ENCODE measurements around the gene CDK16. TPM values are rescaled to one million over a fixed set of nuclear protein-coding genes. Genes with fewer than 3 reads are reported as not detected.

Gene CDK16
- polyA plus RNA-seq, 4 donors, result 48.9 to 75.8 (median 57.2) TPM

DNA sequence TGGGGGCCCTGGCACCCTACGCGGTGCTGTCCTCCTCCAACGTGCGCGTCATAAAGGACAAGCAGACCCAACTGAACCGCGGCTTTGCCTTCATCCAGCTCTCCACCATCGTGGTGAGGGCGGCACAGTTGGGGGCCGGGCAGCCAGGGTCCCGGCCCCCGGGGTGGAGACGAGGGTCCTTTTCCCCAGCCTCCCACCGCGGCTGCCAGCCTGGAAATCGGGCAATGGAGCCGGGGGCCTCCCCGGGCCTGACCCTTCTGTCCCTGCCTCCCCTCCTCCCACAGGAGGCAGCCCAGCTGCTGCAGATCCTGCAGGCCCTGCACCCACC lies 38.6 kb upstream of the CDK16 start:
- no peak overlapping the region for H3K27ac ChIP-seq (ENCODE audit: low read depth in 1 of 3, low read length in 2 of 3)
- H3K4me3 ChIP-seq (ENCODE audit: low read depth in 1 of 3, low read length in 3 of 3), result no peak overlapping the region
- peaks cover 6 to 83% (median 13%) of the 10 kb centered on the region in 3 donors for H3K36me3 ChIP-seq (ENCODE audit: control insufficient read depth in 3 of 3, insufficient read depth in 2 of 3, low read depth in 1 of 3, low read length in 3 of 3)
- H3K4me1 ChIP-seq (ENCODE audit: control insufficient read depth in 3 of 3, insufficient read depth in 2 of 3, low read depth in 1 of 3, low read length in 2 of 3), result no peaks in the 10 kb centered on the region
- no peaks in the 10 kb centered on the region for H3K27me3 ChIP-seq (ENCODE audit: control insufficient read depth in 3 of 3, insufficient read depth in 3 of 3, low read length in 3 of 3)
- no peak for FAIRE-seq
- 92 to 95% (median 93%) methylated on average over 15 to 18 of the region's 18 CpGs for WGBS, 3 donors
- DNase-seq, result no peak
- H3K9me3 ChIP-seq (ENCODE audit: control insufficient read depth in 2 of 2, insufficient read depth in 1 of 2, low read depth in 1 of 2, low read length in 1 of 2), result no peaks in the 10 kb centered on the region

GRCh38 chrX:47180346-47180745 lies 38.1 kb upstream of the CDK16 start:
- Histone ChIP-seq H3K27me3 (ENCODE audit: control insufficient read depth in 3 of 3, insufficient read depth in 3 of 3, low read length in 3 of 3) (no peaks in the 10 kb centered on the region), H3K4me1 (ENCODE audit: control insufficient read depth in 3 of 3, insufficient read depth in 2 of 3, low read depth in 1 of 3, low read length in 2 of 3) (no peaks in the 10 kb centered on the region), H3K36me3 (ENCODE audit: control insufficient read depth in 3 of 3, insufficient read depth in 2 of 3, low read depth in 1 of 3, low read length in 3 of 3) (peaks cover 3 to 83% (median 13%) of the 10 kb centered on the region in 3 donors), H3K27ac (ENCODE audit: low read depth in 1 of 3, low read length in 2 of 3) (no peak overlapping the region), H3K9me3 (ENCODE audit: control insufficient read depth in 2 of 2, insufficient read depth in 1 of 2, low read depth in 1 of 2, low read length in 1 of 2) (no peaks in the 10 kb centered on the region), H3K4me3 (ENCODE audit: low read depth in 1 of 3, low read length in 3 of 3) (no peak overlapping the region)
- FAIRE-seq, result no peak
- DNase-seq, result no peak
- WGBS, 3 donors, result 88 to 94% (median 93%) methylated on average over 8 of the region's 8 CpGs

DNA sequence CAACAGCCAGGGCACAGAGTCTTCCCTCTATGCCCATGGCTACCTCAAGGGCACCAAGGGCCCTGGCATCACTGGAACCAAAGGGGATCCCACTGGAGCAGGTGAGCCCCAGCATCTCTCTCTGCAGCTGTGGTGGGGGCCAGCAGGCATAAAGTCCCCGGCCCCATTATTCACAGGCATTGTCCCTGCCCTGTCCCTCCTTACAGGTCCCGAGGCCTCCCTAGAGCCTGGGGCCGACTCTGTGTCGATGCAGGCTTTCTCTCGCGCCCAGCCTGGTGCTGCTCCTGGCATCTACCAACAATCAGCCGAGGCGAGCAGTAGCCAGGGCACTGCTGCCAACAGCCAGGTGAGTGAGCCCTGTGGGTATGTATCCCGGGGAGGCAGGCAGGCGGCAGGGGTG lies 37.2 kb upstream of the CDK16 start:
- no peak for FAIRE-seq
- Histone ChIP-seq H3K36me3 (ENCODE audit: control insufficient read depth in 3 of 3, insufficient read depth in 2 of 3, low read depth in 1 of 3, low read length in 3 of 3) (peaks cover 9 to 81% (median 13%) of the 10 kb centered on the region in 3 donors), H3K27me3 (ENCODE audit: control insufficient read depth in 3 of 3, insufficient read depth in 3 of 3, low read length in 3 of 3) (no peaks in the 10 kb centered on the region), H3K27ac (ENCODE audit: low read depth in 1 of 3, low read length in 2 of 3) (no peak overlapping the region), H3K4me3 (ENCODE audit: low read depth in 1 of 3, low read length in 3 of 3) (no peak overlapping the region), H3K4me1 (ENCODE audit: control insufficient read depth in 3 of 3, insufficient read depth in 2 of 3, low read depth in 1 of 3, low read length in 2 of 3) (no peaks in the 10 kb centered on the region), H3K9me3 (ENCODE audit: control insufficient read depth in 2 of 2, insufficient read depth in 1 of 2, low read depth in 1 of 2, low read length in 1 of 2) (no peaks in the 10 kb centered on the region)
- DNase-seq, result no peak
- WGBS, 3 donors, result 88 to 97% (median 96%) methylated on average over 9 to 10 of the region's 10 CpGs

- H3K36me3 ChIP-seq (ENCODE audit: control insufficient read depth in 3 of 3, insufficient read depth in 2 of 3, low read depth in 1 of 3, low read length in 3 of 3), result peaks cover 10 to 84% (median 11%) of the 10 kb centered on the region in 3 donors
- no peak overlapping the region for H3K4me3 ChIP-seq (ENCODE audit: low read depth in 1 of 3, low read length in 3 of 3)
- no peak for FAIRE-seq
- H3K4me1 ChIP-seq (ENCODE audit: control insufficient read depth in 3 of 3, insufficient read depth in 2 of 3, low read depth in 1 of 3, low read length in 2 of 3), result no peaks in the 10 kb centered on the region
- 86 to 96% (median 92%) methylated on average over 8 to 9 of the region's 9 CpGs for WGBS, 3 donors
- no peaks in the 10 kb centered on the region for H3K27me3 ChIP-seq (ENCODE audit: control insufficient read depth in 3 of 3, insufficient read depth in 3 of 3, low read length in 3 of 3)
- H3K27ac ChIP-seq (ENCODE audit: low read depth in 1 of 3, low read length in 2 of 3), result no peak overlapping the region
- H3K9me3 ChIP-seq (ENCODE audit: control insufficient read depth in 2 of 2, insufficient read depth in 1 of 2, low read depth in 1 of 2, low read length in 1 of 2), result no peaks in the 10 kb centered on the region
- no peak for DNase-seq
These were observed 36.3 kb upstream of the CDK16 start for GRCh38 chrX:47182106-47182700.

- H3K27ac ChIP-seq (ENCODE audit: low read depth in 1 of 3, low read length in 2 of 3), result no peak overlapping the region
- no peaks in the 10 kb centered on the region for H3K9me3 ChIP-seq (ENCODE audit: control insufficient read depth in 2 of 2, insufficient read depth in 1 of 2, low read depth in 1 of 2, low read length in 1 of 2)
- no peak for FAIRE-seq
- H3K36me3 ChIP-seq (ENCODE audit: control insufficient read depth in 3 of 3, insufficient read depth in 2 of 3, low read depth in 1 of 3, low read length in 3 of 3), result peaks cover 7 to 63% (median 10%) of the 10 kb centered on the region in 3 donors
- no peaks in the 10 kb centered on the region for H3K4me1 ChIP-seq (ENCODE audit: control insufficient read depth in 3 of 3, insufficient read depth in 2 of 3, low read depth in 1 of 3, low read length in 2 of 3)
- no peak overlapping the region for H3K4me3 ChIP-seq (ENCODE audit: low read depth in 1 of 3, low read length in 3 of 3)
- 89 to 92% (median 91%) methylated on average over 4 of the region's 4 CpGs for WGBS, 3 donors
- DNase-seq, result no peak
- H3K27me3 ChIP-seq (ENCODE audit: control insufficient read depth in 3 of 3, insufficient read depth in 3 of 3, low read length in 3 of 3), result no peaks in the 10 kb centered on the region
These were observed 34.0 kb upstream of the CDK16 start for GRCh38 chrX:47184486-47184885.

DNA sequence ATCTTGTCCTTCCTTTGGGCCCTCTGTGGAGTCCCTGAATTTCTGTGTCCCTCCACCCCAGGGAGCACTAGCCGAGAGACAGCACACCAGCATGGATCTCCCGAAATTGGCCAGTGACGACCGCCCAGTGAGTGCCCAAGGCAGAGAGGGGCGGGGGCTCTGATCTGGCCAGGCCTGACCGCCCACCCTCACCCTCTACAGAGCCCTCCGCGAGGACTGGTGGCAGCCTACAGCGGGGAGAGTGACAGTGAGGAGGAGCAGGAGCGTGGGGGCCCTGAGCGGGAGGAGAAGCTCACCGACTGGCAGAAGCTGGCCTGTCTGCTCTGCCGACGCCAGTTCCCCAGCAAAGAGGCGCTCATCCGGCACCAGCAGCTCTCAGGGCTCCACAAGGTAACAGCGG lies 33.2 kb upstream of the CDK16 start:
- FAIRE-seq, result no peak

GRCh38 chrX:47186096-47186740 lies 32.3 kb upstream of the CDK16 start:
- no peak overlapping the region for H3K27ac ChIP-seq (ENCODE audit: low read depth in 1 of 3, low read length in 2 of 3)
- DNase-seq (no peak), FAIRE-seq (no peak)
- H3K4me1 ChIP-seq (ENCODE audit: control insufficient read depth in 3 of 3, insufficient read depth in 2 of 3, low read depth in 1 of 3, low read length in 2 of 3), result peaks cover 0 to 3% (median 0%) of the 10 kb centered on the region in 3 donors
- WGBS, 3 donors, result 89 to 92% (median 89%) methylated on average over 23 to 27 of the region's 27 CpGs
- no peak overlapping the region for H3K4me3 ChIP-seq (ENCODE audit: low read depth in 1 of 3, low read length in 3 of 3)
- H3K27me3 ChIP-seq (ENCODE audit: control insufficient read depth in 3 of 3, insufficient read depth in 3 of 3, low read length in 3 of 3), result no peaks in the 10 kb centered on the region
- peaks cover 7 to 48% (median 10%) of the 10 kb centered on the region in 3 donors for H3K36me3 ChIP-seq (ENCODE audit: control insufficient read depth in 3 of 3, insufficient read depth in 2 of 3, low read depth in 1 of 3, low read length in 3 of 3)
- H3K9me3 ChIP-seq (ENCODE audit: control insufficient read depth in 2 of 2, insufficient read depth in 1 of 2, low read depth in 1 of 2, low read length in 1 of 2), result no peaks in the 10 kb centered on the region

More for the DNA sequence above, 33.2 kb upstream of the CDK16 start:
- Histone ChIP-seq H3K27ac (ENCODE audit: low read depth in 1 of 3, low read length in 2 of 3) (no peak overlapping the region), H3K9me3 (ENCODE audit: control insufficient read depth in 2 of 2, insufficient read depth in 1 of 2, low read depth in 1 of 2, low read length in 1 of 2) (no peaks in the 10 kb centered on the region), H3K27me3 (ENCODE audit: control insufficient read depth in 3 of 3, insufficient read depth in 3 of 3, low read length in 3 of 3) (no peaks in the 10 kb centered on the region), H3K4me3 (ENCODE audit: low read depth in 1 of 3, low read length in 3 of 3) (no peak overlapping the region), H3K4me1 (ENCODE audit: control insufficient read depth in 3 of 3, insufficient read depth in 2 of 3, low read depth in 1 of 3, low read length in 2 of 3) (peaks cover 0 to under 1% (median 0%) of the 10 kb centered on the region in 3 donors), H3K36me3 (ENCODE audit: control insufficient read depth in 3 of 3, insufficient read depth in 2 of 3, low read depth in 1 of 3, low read length in 3 of 3) (peaks cover 7 to 56% (median 10%) of the 10 kb centered on the region in 3 donors)
- no peak for DNase-seq
- 84 to 94% (median 91%) methylated on average over 11 to 17 of the region's 17 CpGs for WGBS, 3 donors

DNA sequence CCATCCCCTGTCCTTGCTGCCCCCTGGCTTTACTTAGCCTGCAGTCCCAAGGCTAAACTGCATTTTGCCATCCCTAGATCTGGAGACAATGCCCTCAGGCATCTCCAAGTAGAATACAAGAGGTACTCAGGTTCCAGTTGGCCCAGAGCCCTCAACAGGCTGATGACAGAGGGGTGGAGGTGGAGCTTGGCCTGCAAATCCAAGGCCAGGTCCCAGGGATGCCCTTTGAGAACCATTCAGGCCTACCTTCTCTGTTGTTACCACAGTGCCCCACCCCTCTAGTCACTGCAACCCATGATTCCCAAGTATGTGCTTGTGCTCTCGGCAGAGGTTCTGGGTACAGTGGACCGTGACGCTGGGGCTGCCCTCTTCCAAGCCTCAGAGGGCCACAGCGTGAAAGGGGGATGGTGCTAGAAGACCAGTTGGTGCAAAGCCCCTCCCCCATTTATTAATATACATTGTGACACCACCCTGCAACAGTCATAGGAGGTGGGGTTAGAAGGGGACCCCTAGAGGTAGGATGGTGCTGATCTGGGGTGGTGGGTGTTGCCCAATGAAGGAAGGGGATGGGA lies 31.3 kb upstream of the CDK16 start:
- no peaks in the 10 kb centered on the region for H3K27me3 ChIP-seq (ENCODE audit: control insufficient read depth in 3 of 3, insufficient read depth in 3 of 3, low read length in 3 of 3)
- FAIRE-seq, result no peak
- 69 to 87% (median 82%) methylated on average over 4 of the region's 4 CpGs for WGBS, 3 donors
- peaks cover 0 to 38% (median 10%) of the 10 kb centered on the region in 3 donors for H3K36me3 ChIP-seq (ENCODE audit: control insufficient read depth in 3 of 3, insufficient read depth in 2 of 3, low read depth in 1 of 3, low read length in 3 of 3)
- H3K4me3 ChIP-seq (ENCODE audit: low read depth in 1 of 3, low read length in 3 of 3), result no peak overlapping the region
- H3K4me1 ChIP-seq (ENCODE audit: control insufficient read depth in 3 of 3, insufficient read depth in 2 of 3, low read depth in 1 of 3, low read length in 2 of 3), result peaks cover 0 to 3% (median 0%) of the 10 kb centered on the region in 3 donors
- DNase-seq, result no peak
- H3K27ac ChIP-seq (ENCODE audit: low read depth in 1 of 3, low read length in 2 of 3), result no peak overlapping the region
- H3K9me3 ChIP-seq (ENCODE audit: control insufficient read depth in 2 of 2, insufficient read depth in 1 of 2, low read depth in 1 of 2, low read length in 1 of 2), result no peaks in the 10 kb centered on the region

All from small intestine (tissue), 7 donors.